GM19324 (cell line): Measurements from ENCODE around the gene SLC24A4.
A peak's percentile ranks its signal among the peaks of the same experiment; 100 is the strongest.

Source experiments
- ATAC-seq: cut with Tn5 transposase; IDR thresholded peaks from one replicate; pipeline ENCODE4 v1.9.1; 2021; ENCODE audit warnings: mild to moderate bottlenecking, moderate library complexity; ENCODE audit not compliant: unreplicated experiment, low FRiP score

Gene SLC24A4

GRCh38 chr14:92493492-92493891, 170.5 kb downstream of the SLC24A4 start:
- ATAC-seq: no peak

GRCh38 chr14:92494512-92494911, 171.5 kb downstream of the SLC24A4 start:
- no peak for ATAC-seq

GRCh38 chr14:92495027-92495426, 172.1 kb downstream of the SLC24A4 start:
- ATAC-seq: no peak

- no peak for ATAC-seq
Observed at GRCh38 chr14:92496191-92496857, 173.4 kb downstream of the SLC24A4 start.

GRCh38 chr14:92497391-92497790, 174.4 kb downstream of the SLC24A4 start:
- no peak for ATAC-seq

GRCh38 chr14:92499234-92499633, 176.3 kb downstream of the SLC24A4 start:
- no peak for ATAC-seq

GRCh38 chr14:92500491-92500941, 177.6 kb downstream of the SLC24A4 start:
- no peak for ATAC-seq

GRCh38 chr14:92501891-92502351, 179.0 kb downstream of the SLC24A4 start:
- ATAC-seq: no peak

GRCh38 chr14:92502541-92503286, 179.7 kb downstream of the SLC24A4 start:
- ATAC-seq: no peak

GRCh38 chr14:92503756-92504491, 181.0 kb downstream of the SLC24A4 start:
- no peak for ATAC-seq

- ATAC-seq: no peak
Observed at GRCh38 chr14:92505826-92506225, 182.9 kb downstream of the SLC24A4 start.

- ATAC-seq: no peak
Observed at GRCh38 chr14:92506231-92506630, 183.3 kb downstream of the SLC24A4 start.

GRCh38 chr14:92507174-92507768, 184.3 kb downstream of the SLC24A4 start:
- no peak for ATAC-seq

GRCh38 chr14:92510972-92511371, 188.0 kb downstream of the SLC24A4 start:
- no peak for ATAC-seq

- no peak for ATAC-seq
Observed at GRCh38 chr14:92511453-92512238, 188.7 kb downstream of the SLC24A4 start.

GRCh38 chr14:92512807-92513203, 189.8 kb downstream of the SLC24A4 start:
- no peak for ATAC-seq

GRCh38 chr14:92513204-92513965, 190.4 kb downstream of the SLC24A4 start, which contains the start of gene RIN3:
RIN3 (plus strand) TSS chr14:92513781; CDS start chr14:92513933, 152 bp downstream.
- peak; percentile 44 for ATAC-seq

GRCh38 chr14:92513966-92514843, 191.2 kb downstream of the SLC24A4 start:
- ATAC-seq: peak; percentile 27
